Measurements from ENCODE around the gene NEDD4L.

The NEDD4L gene

DNA sequence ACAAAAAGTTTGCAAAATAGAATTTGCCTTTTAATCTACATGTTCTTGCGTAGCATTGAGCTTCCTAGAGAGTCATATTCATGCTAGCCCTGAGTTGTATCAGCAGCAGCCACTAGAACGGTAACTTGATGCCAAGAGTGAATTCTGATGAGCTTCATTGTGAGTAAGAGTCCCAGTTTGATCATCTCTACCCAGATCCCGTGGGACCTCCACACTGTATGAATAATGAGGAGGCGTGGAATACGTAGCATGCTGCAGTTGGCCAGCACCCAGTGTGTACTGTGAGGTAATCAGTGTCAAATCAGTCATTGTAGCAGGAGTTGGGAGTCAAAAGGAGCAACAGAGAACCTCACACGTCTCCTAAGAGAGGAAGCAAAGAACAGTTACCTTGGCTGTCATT, 197.9 kb downstream of the NEDD4L start:
- Histone ChIP-seq H3F3A (ENCODE audit: insufficient read depth) (no peaks in the 10 kb centered on the region), H3K27ac (ENCODE audit: low read depth, low read length) (no peak overlapping the region), H3K27me3 (ENCODE audit: low read length) (no peaks in the 10 kb centered on the region), H3K9me3 (ENCODE audit: insufficient read depth, low read length) (no peaks in the 10 kb centered on the region), H2AFZ (ENCODE audit: low read depth, low read length, severe bottlenecking) (no peak overlapping the region), H3K9me2 (replicated peaks; ENCODE audit: insufficient read depth, low read length) (no peaks in the 10 kb centered on the region), H3K4me2 (ENCODE audit: low read depth, low read length, poor library complexity, severe bottlenecking) (no peak overlapping the region), H3K36me3 (ENCODE audit: low read length) (no peaks in the 10 kb centered on the region), H4K20me1 (ENCODE audit: low read depth, low read length) (peaks cover 3% of the 10 kb centered on the region; the same call in 1 of the 2 replicates), H3K9ac (ENCODE audit: low read length) (no peak overlapping the region), H3K4me3 (ENCODE audit: insufficient read depth, low read length, poor library complexity, severe bottlenecking) (no peak overlapping the region), H3K79me2 (ENCODE audit: insufficient read depth, low read length) (no peaks in the 10 kb centered on the region)
- no peak for TF ChIP-seq EZH2phosphoT487 (conservative IDR thresholded peaks at IDR 0.05; ENCODE audit: low read length)
- TF ChIP-seq, protein P1, sequence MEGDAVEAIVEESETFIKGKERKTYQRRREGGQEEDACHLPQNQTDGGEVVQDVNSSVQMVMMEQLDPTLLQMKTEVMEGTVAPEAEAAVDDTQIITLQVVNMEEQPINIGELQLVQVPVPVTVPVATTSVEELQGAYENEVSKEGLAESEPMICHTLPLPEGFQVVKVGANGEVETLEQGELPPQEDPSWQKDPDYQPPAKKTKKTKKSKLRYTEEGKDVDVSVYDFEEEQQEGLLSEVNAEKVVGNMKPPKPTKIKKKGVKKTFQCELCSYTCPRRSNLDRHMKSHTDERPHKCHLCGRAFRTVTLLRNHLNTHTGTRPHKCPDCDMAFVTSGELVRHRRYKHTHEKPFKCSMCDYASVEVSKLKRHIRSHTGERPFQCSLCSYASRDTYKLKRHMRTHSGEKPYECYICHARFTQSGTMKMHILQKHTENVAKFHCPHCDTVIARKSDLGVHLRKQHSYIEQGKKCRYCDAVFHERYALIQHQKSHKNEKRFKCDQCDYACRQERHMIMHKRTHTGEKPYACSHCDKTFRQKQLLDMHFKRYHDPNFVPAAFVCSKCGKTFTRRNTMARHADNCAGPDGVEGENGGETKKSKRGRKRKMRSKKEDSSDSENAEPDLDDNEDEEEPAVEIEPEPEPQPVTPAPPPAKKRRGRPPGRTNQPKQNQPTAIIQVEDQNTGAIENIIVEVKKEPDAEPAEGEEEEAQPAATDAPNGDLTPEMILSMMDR (IDR thresholded peaks at IDR 0.05; ENCODE audit: insufficient read depth, low read length, poor library complexity, severe bottlenecking) = no peak

DNA sequence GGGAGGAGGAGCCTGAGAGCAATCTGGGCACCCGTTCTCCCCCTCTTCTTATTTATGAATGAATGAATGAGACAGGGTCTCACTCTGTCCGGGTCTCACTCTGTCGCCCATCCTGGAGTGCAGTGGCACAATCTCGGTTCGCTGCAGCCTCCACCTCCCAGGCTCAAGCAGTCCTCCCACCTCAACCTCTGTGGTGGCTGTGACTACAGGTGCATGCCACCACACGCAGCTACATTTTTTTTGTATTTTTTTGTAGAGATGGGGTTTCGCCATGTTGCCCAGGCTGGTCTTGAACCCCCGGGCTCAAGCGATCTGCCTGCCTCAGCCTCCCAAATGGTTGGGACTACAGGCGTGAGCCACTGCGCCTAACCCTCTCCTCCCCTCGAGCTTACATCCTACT, 198.4 kb downstream of the NEDD4L start:
- Histone ChIP-seq H3K9me3 (ENCODE audit: insufficient read depth, low read length) (no peaks in the 10 kb centered on the region), H2AFZ (ENCODE audit: low read depth, low read length, severe bottlenecking) (no peak overlapping the region), H4K20me1 (ENCODE audit: low read depth, low read length) (peaks cover 3% of the 10 kb centered on the region; the same call in 1 of the 2 replicates), H3K4me3 (ENCODE audit: insufficient read depth, low read length, poor library complexity, severe bottlenecking) (no peak overlapping the region), H3K27ac (ENCODE audit: low read depth, low read length) (no peak overlapping the region), H3K79me2 (ENCODE audit: insufficient read depth, low read length) (no peaks in the 10 kb centered on the region), H3K27me3 (ENCODE audit: low read length) (no peaks in the 10 kb centered on the region), H3K9me2 (replicated peaks; ENCODE audit: insufficient read depth, low read length) (no peaks in the 10 kb centered on the region), H3K4me2 (ENCODE audit: low read depth, low read length, poor library complexity, severe bottlenecking) (no peak overlapping the region), H3K9ac (ENCODE audit: low read length) (no peak overlapping the region), H3K36me3 (ENCODE audit: low read length) (no peaks in the 10 kb centered on the region), H3F3A (ENCODE audit: insufficient read depth) (no peaks in the 10 kb centered on the region)
- TF ChIP-seq, protein P1 (IDR thresholded peaks at IDR 0.05; ENCODE audit: insufficient read depth, low read length, poor library complexity, severe bottlenecking) = no peak
- no peak for TF ChIP-seq EZH2phosphoT487 (conservative IDR thresholded peaks at IDR 0.05; ENCODE audit: low read length)

DNA sequence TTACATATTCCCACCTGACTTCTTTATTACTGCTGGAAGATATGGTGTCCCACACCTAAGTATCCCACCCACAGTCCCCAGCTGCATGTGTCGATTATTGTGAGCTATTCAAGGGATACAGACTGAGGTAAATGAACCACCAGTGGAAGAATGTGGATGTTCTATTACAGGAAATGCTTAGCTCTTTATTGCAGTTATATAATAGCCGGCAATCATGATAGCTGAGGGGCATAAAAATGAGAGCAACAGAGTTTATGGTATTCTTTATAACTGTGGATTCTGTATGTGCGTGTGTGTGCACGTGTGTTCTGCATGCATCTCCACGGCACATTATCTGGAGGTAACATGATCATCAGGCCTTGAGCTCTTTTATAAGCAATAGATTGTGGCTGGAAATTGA, 198.9 kb downstream of the NEDD4L start:
- H3K9me2 ChIP-seq (replicated peaks; ENCODE audit: insufficient read depth, low read length) = no peaks in the 10 kb centered on the region
- no peaks in the 10 kb centered on the region for H3K27me3 ChIP-seq (ENCODE audit: low read length)
- peaks cover 3% of the 10 kb centered on the region; the same call in 1 of the 2 replicates for H4K20me1 ChIP-seq (ENCODE audit: low read depth, low read length)
- H3K79me2 ChIP-seq (ENCODE audit: insufficient read depth, low read length) = no peaks in the 10 kb centered on the region
- H3K9ac ChIP-seq (ENCODE audit: low read length) = no peak overlapping the region
- no peaks in the 10 kb centered on the region for H3K36me3 ChIP-seq (ENCODE audit: low read length)
- H2AFZ ChIP-seq (ENCODE audit: low read depth, low read length, severe bottlenecking) = no peak overlapping the region
- no peak overlapping the region for H3K4me2 ChIP-seq (ENCODE audit: low read depth, low read length, poor library complexity, severe bottlenecking)
- H3F3A ChIP-seq (ENCODE audit: insufficient read depth) = no peaks in the 10 kb centered on the region
- H3K4me3 ChIP-seq (ENCODE audit: insufficient read depth, low read length, poor library complexity, severe bottlenecking) = no peak overlapping the region
- TF ChIP-seq, protein P1 (IDR thresholded peaks at IDR 0.05; ENCODE audit: insufficient read depth, low read length, poor library complexity, severe bottlenecking) = no peak
- TF ChIP-seq EZH2phosphoT487 (conservative IDR thresholded peaks at IDR 0.05; ENCODE audit: low read length) = no peak
- no peaks in the 10 kb centered on the region for H3K9me3 ChIP-seq (ENCODE audit: insufficient read depth, low read length)
- H3K27ac ChIP-seq (ENCODE audit: low read depth, low read length) = no peak overlapping the region
